ENCODE results near the gene METTL24.

DNA sequence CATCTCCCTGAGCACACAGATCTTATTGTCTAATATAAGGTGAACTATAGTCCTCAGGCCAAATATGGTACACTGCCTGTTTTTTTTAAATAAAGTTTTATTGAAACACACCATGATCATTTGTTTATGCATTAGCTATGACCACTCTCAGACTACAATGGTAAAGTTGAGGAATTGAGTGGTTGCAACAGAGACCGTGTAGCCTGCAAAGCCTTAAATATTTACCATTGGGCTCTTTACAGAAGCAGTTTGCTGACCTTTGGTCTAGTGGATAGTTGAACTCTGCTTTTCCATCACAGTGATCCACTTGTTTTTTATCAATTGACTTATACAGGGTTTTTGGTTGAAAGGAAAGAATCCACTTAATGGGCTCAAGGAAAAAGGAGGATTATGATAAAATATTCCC, 27.3 kb upstream of the METTL24 start:
- TF ChIP-seq CTCF (IDR thresholded peaks at IDR 0.05 in 4 of 5, conservative IDR thresholded peaks at IDR 0.05 in 1 of 5) (no peak), POLR2A (IDR thresholded peaks at IDR 0.05) (no peak)
